DND-41 (cell line): ENCODE measurements around the gene RBM41.

Source experiments
- ATAC-seq: fragments of 200-7000 bp; cut with Tn5 transposase; 3 replicates; pipeline ENCODE4 v1.9.1; 2021; ENCODE audit warnings: low read depth; ENCODE audit not compliant: insufficient read depth
- DNase-seq: peaks from one replicate; pipeline ENCODE4 v3.0.0-alpha.2; 2020
- H2AFZ ChIP-seq: 2 replicates; pipeline ENCODE4 v1.6.0; 2012; ENCODE audit warnings: low read depth, low read length
- H3K27ac ChIP-seq: 2 replicates; pipeline ENCODE4 v1.5.1; 2012; ENCODE audit warnings: low read length, inconsistent platforms
- H3K27me3 ChIP-seq: fragments of 200-600 bp; sonication (generic); 2 replicates; pipeline ENCODE4 v1.6.0; 2012; ENCODE audit warnings: low read length, mild to moderate bottlenecking, inconsistent platforms; ENCODE audit not compliant: insufficient read depth, poor library complexity
- H3K36me3 ChIP-seq: 2 replicates; pipeline ENCODE4 v1.5.1; 2012; ENCODE audit warnings: low read length, inconsistent platforms; ENCODE audit not compliant: insufficient read depth
- H3K4me1 ChIP-seq: 2 replicates; pipeline ENCODE4 v1.5.1; 2012; ENCODE audit warnings: mild to moderate bottlenecking, low read length; ENCODE audit not compliant: insufficient read depth
- H3K4me2 ChIP-seq: 2 replicates; pipeline ENCODE4 v1.6.0; 2012; ENCODE audit warnings: mild to moderate bottlenecking, moderate library complexity, low read length, inconsistent platforms; ENCODE audit not compliant: insufficient read depth
- H3K4me3 ChIP-seq, 2 experiments: fragments of 200-600 bp in 1 of 2; shearing (Covaris generic) in 1 of 2; 2 replicates each; pipeline ENCODE4 v1.5.1; 2012 to 2016; ENCODE audit warnings: inconsistent platforms in 2 of 2, low read length in 2 of 2, mild to moderate bottlenecking in 2 of 2, low read depth in 1 of 2, moderate library complexity in 1 of 2
- H3K79me2 ChIP-seq: 2 replicates; pipeline ENCODE4 v1.6.0; 2012; ENCODE audit warnings: low read length, inconsistent platforms; ENCODE audit not compliant: insufficient read depth
- H3K9ac ChIP-seq: 2 replicates; pipeline ENCODE4 v1.6.0; 2012; ENCODE audit warnings: low read depth, mild to moderate bottlenecking, inconsistent platforms, low read length, moderate library complexity
- H3K9me3 ChIP-seq: 2 replicates; pipeline ENCODE4 v1.5.1; 2012; ENCODE audit warnings: low read length, moderate library complexity, mild to moderate bottlenecking, inconsistent platforms; ENCODE audit not compliant: insufficient read depth, severe bottlenecking
- H4K20me1 ChIP-seq: 2 replicates; pipeline ENCODE4 v1.6.0; 2012; ENCODE audit warnings: low read length; ENCODE audit not compliant: insufficient read depth
- CTCF ChIP-seq: IDR thresholded peaks from 2 replicates; pipeline ENCODE4 v1.5.1; 2012; ENCODE audit warnings: borderline replicate concordance, low read length, moderate library complexity, mild to moderate bottlenecking; ENCODE audit not compliant: poor library complexity, severe bottlenecking; ENCODE audit errors: extremely low read depth
- EZH2 ChIP-seq: IDR thresholded peaks from 3 replicates; pipeline ENCODE4 v1.6.1; 2012; ENCODE audit warnings: borderline replicate concordance, low read depth, mild to moderate bottlenecking, moderate library complexity, low read length, inconsistent platforms; ENCODE audit not compliant: severe bottlenecking

The RBM41 gene

GRCh38 chrX:107135965-107136307 is 17.3 kb upstream of the RBM41 start:
- H4K20me1 ChIP-seq, result no peaks in the 10 kb centered on the region
- H2AFZ ChIP-seq, result no peak overlapping the region
- no peak for DNase-seq
- H3K36me3 ChIP-seq, result no peaks in the 10 kb centered on the region
- H3K9ac ChIP-seq, result no peak overlapping the region
- H3K27me3 ChIP-seq, result no peaks in the 10 kb centered on the region
- no peak overlapping the region for H3K4me2 ChIP-seq
- no peak for ATAC-seq
- H3K4me3 ChIP-seq, result no peak overlapping the region
- no peak for TF ChIP-seq EZH2
- no peak for TF ChIP-seq CTCF
- no peak overlapping the region for H3K27ac ChIP-seq
- no peaks in the 10 kb centered on the region for H3K79me2 ChIP-seq
- no peaks in the 10 kb centered on the region for H3K4me1 ChIP-seq
- no peaks in the 10 kb centered on the region for H3K9me3 ChIP-seq

- Histone ChIP-seq H3K27me3 (no peaks in the 10 kb centered on the region), H3K4me2 (no peak overlapping the region), H3K9ac (no peak overlapping the region), H3K9me3 (no peaks in the 10 kb centered on the region), H4K20me1 (no peaks in the 10 kb centered on the region), H3K27ac (no peak overlapping the region), H3K4me1 (no peaks in the 10 kb centered on the region), H2AFZ (no peak overlapping the region), H3K4me3 (no peak overlapping the region), H3K36me3 (no peaks in the 10 kb centered on the region), H3K79me2 (no peaks in the 10 kb centered on the region)
- no peak for ATAC-seq
- DNase-seq, result no peak
- TF ChIP-seq CTCF, result no peak
Observed at GRCh38 chrX:107135049-107135964, 16.7 kb upstream of the RBM41 start.

GRCh38 chrX:107123750-107124149 is 5.1 kb upstream of the RBM41 start:
- H3K79me2 ChIP-seq, result no peaks in the 10 kb centered on the region
- H3K9ac ChIP-seq, result no peak overlapping the region
- H3K9me3 ChIP-seq, result no peaks in the 10 kb centered on the region
- H3K4me1 ChIP-seq, result peaks cover 8% of the 10 kb centered on the region
- no peak overlapping the region for H3K4me2 ChIP-seq
- no peak overlapping the region for H3K27ac ChIP-seq
- H3K4me3 ChIP-seq, result no peak overlapping the region
- H3K36me3 ChIP-seq, result no peaks in the 10 kb centered on the region
- TF ChIP-seq CTCF, result no peak
- no peak for TF ChIP-seq EZH2
- no peaks in the 10 kb centered on the region for H4K20me1 ChIP-seq
- no peaks in the 10 kb centered on the region for H3K27me3 ChIP-seq
- ATAC-seq (no peak), DNase-seq (no peak)
- no peak overlapping the region for H2AFZ ChIP-seq
